ENCODE results near the gene VAMP5.
"Not testable (repeated sequence)": the region's sequence is repeated elsewhere in the genome, so short reads cannot be mapped to it uniquely, and the experiment has no call there.

The VAMP5 gene

DNA sequence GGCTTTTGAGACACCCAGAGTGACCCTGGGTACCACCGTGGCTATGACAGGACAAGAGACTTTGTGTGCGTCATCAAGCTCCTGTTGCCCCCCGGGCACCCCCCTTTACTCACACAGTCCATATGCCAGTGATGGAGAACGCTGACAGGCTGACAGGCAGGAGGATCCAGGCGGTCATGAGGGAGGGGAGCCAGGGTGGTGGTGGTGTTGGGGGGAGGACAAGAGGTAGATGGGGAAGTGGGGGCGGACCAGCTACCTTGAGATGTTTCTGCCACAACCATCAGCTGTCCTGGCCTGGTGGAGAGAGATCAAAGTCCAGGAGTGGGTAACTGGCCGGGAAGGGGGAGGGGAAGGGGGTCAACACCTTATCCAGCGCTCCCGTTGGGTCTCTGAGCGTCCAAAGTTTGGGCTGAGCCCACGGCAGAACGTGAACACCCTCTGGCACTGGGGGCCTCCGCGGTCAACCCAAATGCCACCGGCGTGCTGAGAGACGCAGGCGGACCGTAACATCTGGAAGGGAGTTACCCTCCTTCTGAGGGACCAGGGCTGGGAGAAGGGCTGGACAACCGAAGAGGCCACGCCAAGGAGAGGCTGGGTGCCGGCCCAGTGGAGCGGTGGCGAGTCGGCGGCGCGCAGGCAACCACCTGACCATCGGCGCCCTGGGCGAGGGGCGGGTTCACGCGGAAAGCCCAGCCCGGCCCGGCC, 17.7 kb downstream of the VAMP5 start:
- DNase-seq (ENCODE audit: low spot score) = peak; percentile 36

DNA sequence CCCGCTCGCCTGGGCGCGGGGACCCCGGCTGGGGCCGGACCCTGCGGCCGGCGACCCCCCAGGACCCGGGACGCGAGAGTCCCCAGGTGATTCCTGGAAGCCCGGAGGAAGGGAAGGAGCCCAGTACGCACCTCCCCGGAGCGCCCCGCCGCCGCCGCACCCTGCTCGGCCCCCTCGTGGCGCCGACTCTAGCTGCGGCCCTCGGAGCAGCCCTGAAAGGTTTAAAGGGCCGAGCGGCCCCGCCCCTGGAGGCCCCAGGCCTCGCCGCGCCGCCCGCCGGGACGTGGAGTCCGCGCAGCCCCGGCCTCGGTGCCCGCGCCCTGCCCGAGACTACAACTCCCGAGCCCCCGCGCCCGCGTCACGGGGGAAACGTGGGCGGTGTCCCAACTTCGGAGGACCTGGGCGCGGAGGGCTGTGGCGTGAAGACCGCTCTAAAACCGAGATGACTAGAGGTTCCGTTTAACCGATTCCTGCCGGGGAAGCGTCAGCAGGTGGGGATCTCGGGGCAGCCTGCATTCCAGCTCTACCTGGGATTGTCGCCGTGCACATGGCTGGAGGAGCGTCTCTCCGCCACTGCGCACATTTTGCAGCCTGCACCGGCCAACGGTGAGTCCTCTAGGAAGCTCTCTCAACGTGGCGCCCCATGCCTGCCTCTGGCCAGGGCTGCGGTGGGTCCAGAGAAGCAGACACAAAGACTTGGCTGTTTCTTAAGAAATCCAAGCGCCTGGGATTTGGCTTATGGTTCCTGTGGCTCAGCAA, 18.4 kb downstream of the VAMP5 start, which contains the start of gene TMEM150A:
TMEM150A (minus strand) TSS at position 223 of the 759 bp plus-strand sequence. CDS start 750 bp downstream, outside the sequence.
- DNase-seq (ENCODE audit: low spot score) = peak; percentile 92

DNA sequence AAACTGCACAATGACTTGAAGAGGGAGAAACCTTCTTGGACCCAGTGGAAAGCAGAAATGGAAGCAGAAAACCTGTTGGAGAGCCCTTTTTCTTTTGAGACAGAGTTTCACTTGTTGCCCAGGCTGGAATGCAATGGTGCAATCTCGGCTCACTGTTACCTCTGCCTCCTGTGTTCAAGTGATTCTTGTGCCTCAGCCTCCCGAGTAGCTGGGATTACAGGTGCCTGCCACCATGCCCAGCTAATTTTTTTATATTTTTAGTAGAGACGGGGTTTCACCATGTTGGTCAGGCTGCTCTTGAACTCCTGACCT, 19.9 kb downstream of the VAMP5 start:
- not testable (repeated sequence) for DNase-seq (ENCODE audit: low spot score)

DNA sequence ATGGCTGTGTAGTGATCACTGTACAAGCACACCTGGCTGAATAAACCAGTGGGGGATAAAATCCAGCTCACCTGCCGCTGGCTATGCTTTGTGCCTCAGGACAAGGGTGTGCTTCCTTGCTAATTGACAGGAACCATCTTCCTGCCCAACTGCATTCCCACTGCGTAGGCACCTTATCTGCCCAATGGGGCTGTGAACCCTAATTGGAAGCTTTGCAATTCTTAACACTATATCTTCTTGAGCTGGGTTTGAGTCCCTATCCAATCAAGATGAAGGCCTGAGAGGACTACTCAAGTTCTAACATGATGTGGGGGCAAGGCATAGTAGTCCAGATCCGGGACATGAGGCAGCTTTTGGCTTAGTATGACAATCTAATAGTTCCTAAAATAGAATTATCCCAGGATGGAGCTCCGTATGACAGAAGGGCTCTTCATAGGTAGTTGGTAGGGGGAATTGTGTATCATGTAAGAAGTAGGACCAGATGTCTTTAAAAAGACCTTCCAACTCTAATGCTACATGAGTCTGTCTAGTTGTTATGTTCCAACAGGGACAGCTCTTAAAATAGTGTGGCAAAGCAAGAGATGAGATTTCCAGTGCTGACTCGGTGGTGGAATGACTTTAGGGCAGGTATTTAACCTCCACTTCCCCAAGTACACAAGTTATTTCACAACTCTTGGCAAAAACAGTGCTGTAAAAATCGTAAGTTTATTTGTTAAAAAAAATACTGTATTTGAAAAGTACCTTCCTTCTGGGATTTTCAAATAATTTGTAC, 20.5 kb downstream of the VAMP5 start:
- DNase-seq (ENCODE audit: low spot score) = no peak

DNA sequence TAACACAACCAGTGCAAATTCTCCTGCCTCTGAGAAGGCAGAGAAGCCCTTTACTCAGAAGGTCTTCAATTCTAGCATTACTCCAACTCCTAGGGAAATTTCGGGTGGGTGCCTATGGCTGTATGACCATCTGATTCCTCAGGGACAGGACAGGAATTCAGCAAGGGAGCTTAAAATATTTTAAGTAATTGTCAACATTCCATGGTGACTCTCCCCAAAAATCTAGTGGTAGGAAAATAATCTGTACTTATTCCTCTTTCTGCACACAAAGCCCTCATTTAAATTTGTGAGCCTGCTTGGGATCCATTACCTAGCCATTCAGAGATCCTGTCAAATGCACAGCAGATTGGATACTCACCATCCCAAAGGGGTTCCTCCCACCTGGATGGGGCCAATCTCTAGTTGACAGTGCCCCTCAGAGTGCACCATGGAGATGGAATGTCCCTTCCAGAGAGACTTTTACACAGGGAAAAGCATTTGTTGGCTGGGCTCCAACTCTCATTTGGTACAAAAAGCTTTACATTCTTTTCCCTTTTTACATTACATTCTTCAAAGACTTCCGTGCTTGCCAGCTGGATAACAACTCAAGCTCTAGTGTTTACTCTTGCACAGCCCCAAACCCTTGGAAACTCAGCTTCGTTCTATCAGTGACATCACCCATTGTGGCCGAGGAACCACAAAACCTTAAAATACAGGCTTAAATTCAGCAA, 21.3 kb downstream of the VAMP5 start:
- DNase-seq (ENCODE audit: low spot score) = no peak

DNA sequence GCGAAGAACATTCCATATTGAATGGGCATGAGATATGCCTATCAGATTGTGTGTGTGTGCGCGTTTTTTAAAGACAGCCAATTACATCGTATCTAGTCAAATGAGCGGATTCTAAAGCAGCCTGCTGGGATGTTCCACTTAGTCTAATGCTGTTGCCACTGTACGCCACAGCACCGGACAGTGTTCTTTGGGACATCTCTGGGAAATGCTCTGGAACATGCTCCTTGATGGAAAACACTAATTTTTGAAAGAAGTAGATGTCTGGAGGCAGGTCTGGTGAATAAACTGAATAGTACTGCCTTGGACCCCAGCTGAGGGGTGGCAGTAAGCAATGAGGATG, 21.9 kb downstream of the VAMP5 start:
- no peak for DNase-seq (ENCODE audit: low spot score)

DNA sequence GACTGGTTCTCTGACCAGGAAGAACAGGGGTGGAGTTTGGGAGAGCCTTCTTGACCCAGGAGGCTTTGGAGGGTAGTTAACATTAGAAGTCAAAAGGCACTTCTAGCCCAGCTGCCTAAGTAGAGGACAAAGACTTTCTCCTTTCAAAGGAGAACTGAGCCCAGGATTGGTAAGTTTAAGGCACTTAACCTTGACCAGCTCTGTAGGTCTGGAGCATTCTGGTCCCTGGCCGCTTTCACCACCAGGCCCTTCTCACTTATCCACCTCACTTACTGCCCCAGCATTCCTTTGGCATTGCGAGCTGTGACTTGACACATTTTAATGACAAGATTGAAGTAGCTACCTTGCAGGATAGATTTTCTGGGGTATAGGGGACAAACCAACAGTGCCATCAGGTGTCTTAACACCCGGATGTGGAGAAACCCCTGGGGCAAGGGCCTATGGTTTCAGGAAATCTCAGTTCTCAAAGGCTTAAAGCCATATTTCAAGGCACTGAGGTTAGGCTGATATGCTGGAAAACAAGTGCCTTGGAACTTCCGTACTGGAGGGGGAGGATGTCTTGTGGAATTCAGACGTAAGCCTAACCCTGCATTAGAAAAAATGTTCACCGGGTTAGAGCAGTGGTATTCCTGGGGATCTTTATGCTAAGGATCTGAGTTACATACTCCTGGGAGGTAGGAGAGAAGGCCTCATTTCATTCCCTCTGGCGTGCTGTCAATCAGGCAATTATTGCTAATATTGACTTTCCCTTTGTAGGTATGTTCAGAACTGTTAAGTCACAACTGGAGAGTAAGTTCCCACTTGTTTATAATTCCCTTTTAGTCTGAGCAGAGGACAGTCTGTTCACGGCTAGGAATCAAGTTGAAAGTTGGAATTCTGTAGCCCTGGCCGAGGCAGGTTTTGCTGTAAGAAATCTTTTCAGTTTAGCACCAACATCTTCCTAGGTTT, 23.3 kb downstream of the VAMP5 start:
- no peak for DNase-seq (ENCODE audit: low spot score)

DNA sequence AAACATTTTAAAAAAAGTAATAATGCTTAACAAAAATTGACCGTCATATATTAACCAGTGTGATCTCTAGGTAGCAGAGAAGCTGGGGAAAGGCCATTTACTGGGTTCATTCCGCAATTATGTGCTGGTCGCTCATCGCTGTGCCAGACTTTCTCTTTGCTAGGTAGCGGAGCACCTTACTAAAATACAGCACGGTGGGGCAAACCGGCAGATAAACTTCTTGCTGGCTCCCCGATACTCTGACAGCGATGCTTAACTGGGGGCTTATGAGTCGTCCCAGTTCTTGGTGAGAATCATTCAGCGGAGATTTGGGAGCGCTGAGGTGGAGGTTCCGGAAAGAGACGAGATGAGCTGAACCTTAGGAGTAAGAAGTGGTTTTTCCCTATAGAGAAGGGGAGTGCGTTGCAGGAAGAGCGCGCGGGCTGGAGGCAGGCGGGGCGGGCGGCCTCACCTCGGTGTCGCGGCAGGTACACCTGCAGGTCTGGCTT, 27.0 kb downstream of the VAMP5 start:
- no peak for DNase-seq (ENCODE audit: low spot score)

DNA sequence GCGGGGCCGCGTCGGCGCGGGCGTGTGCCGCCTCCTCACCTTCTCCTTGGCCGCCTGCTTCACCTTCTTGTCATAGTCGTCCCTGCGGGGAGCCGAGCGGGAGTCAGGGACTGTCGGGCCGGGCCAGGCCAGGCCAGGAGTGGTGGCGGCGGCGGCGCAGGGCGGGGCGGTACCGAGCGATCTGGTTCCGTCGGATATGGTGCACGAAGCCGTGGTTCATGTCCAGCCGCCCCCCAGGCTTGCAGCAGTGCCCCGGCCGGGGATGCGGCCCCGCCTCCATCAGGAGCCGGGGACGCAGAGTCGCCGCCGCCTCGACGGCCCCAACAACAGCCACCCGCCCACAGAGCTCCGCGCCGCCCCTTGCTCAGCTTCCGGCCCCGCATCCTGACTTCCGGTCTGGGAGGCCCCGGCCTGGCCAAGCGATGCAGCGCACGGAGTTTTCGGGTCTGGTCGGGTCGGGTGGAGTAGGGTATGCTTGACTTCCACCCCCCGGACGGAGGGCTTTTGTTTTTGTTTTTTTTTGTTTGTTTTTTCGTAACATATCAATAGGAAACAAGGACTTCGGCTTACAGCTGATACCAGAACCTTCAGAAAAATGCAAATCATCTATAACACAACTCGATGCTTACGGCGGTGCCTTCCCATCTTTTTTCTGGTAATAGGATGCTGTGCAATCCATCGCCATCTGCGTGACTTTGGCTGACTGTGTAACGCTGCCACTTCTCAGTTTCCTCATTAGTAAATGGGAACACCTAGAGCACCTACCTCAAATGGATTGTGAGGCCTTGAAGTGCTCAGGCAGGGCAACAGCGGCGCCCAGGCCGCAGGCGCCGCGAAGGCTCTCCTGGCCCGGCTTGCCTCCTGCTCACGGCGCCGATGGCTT, 27.7 kb downstream of the VAMP5 start, which contains the start of gene C2orf68:
C2orf68 (minus strand) TSS at position 362 of the 883 bp plus-strand sequence; CDS start at position 280, 82 bp downstream.
- DNase-seq (ENCODE audit: low spot score) = peak; percentile 89

DNA sequence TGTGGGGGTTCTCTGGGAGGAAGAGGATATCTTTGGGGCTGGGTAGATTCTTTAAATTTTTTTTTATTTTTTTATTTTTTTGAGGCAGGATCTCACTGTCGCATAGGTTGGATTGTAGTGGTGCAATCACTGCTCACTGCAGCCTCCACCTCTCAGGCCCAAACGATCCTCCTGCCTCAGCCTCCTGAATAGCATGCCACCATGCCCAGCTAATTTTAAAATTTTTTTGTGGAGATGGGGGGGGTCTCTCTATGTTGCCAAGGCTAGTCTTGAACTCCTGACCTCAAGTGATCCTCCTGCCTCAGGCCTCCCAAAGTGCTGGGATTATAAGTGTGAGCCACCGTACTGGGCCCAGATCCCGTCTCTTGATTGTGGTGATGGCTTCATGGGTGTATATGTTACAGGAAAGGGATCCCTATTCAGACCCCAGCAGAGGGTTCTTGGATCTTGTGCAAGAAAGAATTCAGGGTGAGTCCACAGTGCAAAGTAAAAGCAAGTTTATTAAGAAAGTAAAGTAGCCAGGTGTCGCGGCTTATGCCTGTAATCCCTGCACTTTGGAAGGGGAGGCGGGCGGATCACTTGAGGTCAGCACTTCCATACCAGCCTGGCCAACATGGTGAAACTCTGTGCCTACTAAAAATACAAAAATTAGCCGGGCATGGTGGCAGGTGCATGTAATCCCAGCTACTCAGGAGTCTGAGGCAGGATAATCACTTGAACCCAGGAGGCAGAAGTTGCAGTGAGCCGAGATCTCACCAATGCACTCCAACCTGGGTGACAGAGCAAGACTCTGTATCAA, 29.7 kb downstream of the VAMP5 start:
- no peak for DNase-seq (ENCODE audit: low spot score)

DNA sequence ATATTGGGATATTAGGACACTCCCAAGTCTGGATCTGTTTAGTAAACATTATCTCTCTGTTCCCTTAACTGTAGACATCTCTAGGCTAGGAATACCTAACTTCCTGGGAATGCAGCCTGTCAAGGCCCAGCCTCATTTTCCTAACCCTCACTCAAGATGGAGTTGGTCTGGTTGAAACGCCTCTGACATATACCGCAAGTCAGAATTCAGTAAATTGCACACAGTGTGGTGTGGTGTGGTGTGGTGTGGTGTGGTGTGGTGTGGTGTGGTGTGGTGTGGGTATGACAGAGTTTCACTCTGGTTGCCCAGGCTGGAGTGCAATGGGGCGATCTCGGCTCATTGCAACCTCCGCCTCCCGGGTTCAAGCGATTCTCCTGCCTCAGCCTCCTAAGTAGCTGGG, 30.5 kb downstream of the VAMP5 start:
- DNase-seq (ENCODE audit: low spot score) = not testable (repeated sequence)

DNA sequence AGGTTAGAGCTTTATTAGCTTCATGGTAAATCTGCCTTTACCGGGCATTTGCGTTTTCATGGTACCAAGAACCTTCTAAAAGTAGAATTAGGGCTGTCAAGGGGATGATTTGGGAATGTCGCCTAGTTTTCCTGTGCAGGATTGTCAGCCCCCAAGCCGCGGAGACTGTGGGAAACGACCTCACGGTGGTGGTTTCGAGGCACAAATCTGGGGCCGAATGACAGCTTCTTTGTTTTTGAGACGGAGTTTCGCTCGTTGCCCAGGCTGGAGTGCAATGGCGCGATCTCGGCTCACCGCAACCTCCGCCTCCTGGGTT, 31.1 kb downstream of the VAMP5 start:
- no peak for DNase-seq (ENCODE audit: low spot score)

DNA sequence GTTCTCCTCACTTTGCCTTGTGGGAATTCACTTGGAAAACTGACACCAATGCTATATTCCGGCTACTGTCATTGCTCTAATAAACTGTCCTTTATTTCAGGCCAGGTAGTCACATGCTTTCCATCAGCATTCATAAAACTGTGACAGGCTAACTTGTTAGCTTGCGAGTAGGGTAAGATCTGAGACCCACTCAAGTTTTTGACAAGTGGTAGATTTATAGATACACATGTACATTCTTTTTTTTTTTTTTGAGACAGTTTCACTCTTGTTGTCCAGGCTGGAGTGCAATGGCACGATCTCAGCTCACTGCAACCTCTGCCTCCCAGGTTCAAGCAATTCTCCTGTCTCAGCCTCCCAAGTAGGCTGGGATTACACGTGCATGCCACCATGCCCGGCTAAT, 33.5 kb downstream of the VAMP5 start:
- DNase-seq (ENCODE audit: low spot score) = not testable (repeated sequence)

DNA sequence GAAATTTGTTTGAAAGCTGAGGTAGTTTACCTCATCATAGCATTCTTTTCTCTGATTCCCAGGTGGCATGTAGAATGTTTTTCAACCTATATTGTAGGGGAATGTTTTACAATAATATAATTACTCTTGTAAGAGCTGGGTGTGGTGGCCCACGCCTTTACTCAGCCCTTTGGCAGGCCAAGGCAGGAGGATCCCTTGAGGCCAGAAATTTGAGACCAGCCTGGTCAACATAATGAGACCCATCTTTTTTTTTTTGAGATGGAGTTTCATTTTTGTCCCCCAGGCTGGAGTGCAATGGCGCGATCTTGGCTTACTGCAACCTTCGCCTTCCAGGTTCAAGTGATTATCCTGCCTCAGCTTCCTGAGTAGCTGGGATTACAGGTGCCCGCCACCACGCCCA, 35.4 kb downstream of the VAMP5 start:
- no peak for DNase-seq (ENCODE audit: low spot score)

DNA sequence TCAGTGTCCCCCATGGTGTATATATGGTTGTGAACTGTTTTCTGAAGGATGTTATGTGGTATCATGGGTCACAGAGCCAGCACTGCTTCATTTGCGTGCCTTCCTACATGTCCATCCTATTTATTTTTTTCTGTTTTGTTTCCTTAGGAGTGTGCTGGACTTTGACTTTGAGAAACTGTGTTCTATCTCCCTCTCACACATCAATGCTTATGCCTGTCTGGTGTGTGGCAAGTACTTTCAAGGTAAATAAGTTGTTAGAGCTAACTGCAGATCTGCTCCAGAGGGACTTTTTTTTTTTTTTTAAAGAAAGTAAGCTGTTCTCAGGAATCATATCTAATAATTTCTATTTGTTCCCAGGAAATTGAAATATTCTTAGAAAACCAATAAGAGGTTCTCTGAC, 37.1 kb downstream of the VAMP5 start:
- no peak for DNase-seq (ENCODE audit: low spot score)

DNA sequence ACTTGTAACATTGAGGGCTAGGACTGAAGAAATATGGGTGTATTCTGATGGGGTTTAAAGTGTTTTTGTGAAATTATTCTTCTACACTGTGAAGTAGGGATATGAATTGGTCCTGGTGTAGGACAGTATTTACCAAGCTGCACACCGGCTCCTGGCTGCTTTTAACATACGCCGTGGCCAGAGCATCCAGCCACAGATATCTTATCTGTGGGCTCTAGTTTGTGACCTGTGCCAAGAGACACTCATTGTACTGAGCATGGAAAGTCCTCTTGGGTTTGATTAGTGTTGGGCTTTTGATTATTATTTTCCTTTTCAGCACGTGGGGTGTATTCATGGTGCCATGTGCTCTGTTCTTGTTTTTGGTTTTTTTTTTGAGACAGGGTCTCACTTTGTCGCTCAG, 39.8 kb downstream of the VAMP5 start:
- no peak for DNase-seq (ENCODE audit: low spot score)

DNA sequence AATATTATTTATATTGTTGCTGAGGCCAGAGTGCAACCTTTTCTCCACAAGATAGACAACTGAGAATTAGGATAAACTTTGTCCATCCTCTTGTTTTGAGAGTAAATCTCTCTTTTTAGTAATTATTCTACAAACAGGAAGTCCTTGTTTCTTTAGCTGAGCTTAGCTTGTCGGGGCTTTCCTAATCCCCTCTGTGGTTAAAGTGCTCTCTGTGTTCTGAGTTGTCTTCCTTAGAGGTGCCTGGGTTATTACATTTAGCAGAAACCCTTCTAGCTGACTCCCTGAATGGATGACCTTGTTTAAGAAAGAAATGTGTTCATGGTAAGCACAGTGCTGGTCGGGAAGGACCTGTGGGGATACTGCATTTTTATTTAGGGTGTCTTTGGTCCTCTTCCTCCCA, 44.4 kb downstream of the VAMP5 start:
- no peak for DNase-seq (ENCODE audit: low spot score)

DNA sequence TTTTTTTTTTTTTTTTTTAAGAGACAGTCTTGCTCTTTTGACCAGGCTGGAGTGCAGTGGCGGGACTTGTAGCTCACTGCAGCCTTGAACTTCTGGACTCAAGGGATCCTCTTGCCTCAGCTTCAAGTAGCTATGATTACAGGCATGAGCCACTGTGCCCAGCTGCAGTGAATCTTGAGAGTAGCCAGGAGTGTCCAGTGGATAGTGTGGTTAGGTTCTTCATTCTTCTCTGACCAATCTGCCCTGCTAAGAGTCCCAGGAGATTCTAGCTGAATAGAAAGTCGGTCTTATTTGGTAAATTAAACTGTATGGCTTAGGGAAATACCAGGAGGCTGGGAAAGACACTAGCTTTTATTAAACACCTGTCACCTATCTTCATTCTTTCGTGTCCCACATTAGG, 47.1 kb downstream of the VAMP5 start:
- DNase-seq (ENCODE audit: low spot score) = no peak

DNA sequence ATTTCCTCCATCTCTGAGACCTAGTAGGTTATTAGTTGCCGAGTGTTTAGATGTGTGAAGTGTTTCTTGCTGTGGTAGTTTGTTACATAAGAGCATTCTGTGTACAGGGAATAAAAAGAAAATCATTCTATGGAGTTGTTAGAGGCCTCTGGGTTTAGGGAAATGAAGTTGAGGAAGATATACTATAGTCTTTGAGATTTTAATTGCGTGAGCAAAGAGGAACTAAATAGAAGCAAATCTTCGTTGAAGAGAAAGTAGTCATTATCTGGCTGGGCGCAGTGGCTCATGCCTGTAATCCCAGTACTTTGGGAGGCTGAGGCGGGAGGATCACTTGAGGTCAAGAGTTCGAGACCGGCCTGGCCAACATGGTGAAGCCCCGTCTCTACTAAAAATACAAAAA, 50.8 kb downstream of the VAMP5 start:
- DNase-seq (ENCODE audit: low spot score) = no peak
